ENCODE measurements around the gene ATP6V0A1.

DNA sequence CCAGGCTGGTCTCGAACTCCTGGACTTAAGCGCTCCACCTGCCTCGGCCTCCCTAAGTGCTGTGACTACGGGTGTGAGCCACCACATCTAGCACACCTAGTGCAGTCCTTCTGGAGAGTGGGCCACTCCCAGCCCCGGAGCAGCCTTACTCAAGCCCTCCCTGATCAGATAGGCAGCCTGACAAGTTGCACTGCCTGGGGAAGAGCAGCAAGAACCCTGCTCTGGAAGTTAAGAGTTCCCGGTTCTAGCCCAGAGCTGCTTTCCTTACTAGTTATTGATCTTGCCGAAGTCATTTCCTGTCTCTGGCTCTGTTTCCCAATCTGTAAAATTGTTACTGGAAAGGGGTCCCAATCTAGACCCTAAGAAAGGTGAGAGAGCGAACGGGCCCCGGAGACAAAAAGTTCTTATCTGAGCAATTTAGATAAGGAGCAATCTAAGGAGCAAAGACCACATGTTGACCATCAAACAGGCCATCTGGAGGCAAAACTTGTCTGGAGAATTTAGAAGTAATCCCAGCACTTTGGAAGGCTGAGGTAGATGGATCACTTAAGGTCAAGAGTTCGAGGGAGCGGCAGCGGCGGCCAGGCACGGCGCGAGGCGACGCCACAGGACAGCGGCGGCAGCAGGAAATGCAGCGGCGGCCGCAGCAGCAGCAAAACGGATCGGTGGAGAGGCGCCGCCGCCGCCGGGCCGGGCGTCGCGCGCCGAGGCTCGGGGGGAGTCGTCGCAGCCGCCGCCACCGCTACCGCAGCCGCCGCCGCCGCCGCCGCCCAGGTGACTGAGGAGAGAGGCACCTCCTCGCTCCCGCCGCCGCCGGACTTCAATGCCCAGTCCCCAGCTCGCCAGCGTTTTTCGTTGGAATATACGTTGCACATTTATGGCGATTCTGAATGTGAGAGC is 73.0 kb downstream of the ATP6V0A1 start:
- TF ChIP-seq, protein P1, sequence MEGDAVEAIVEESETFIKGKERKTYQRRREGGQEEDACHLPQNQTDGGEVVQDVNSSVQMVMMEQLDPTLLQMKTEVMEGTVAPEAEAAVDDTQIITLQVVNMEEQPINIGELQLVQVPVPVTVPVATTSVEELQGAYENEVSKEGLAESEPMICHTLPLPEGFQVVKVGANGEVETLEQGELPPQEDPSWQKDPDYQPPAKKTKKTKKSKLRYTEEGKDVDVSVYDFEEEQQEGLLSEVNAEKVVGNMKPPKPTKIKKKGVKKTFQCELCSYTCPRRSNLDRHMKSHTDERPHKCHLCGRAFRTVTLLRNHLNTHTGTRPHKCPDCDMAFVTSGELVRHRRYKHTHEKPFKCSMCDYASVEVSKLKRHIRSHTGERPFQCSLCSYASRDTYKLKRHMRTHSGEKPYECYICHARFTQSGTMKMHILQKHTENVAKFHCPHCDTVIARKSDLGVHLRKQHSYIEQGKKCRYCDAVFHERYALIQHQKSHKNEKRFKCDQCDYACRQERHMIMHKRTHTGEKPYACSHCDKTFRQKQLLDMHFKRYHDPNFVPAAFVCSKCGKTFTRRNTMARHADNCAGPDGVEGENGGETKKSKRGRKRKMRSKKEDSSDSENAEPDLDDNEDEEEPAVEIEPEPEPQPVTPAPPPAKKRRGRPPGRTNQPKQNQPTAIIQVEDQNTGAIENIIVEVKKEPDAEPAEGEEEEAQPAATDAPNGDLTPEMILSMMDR (IDR thresholded peaks at IDR 0.05), result peak in 5 of 6 experiments; percentile 40 to 75 (median 70)
- TF ChIP-seq POLR2A (IDR thresholded peaks at IDR 0.05), result peak in 1 of 4 donors; percentile 22
